Placental pericyte (primary cell): ENCODE measurements around the gene ZNF764. TPM values are rescaled to one million over a fixed set of nuclear protein-coding genes. Genes with fewer than 3 reads are reported as not detected.

Experiments
- small RNA-seq: library from RNA; depleted of rRNA; stranded (forward); fragments of <200 nt; gene quantifications from one replicate; pipeline ENCODE3, GENCODE V24; 2012; ENCODE audit warnings: low replicate concordance
- total RNA-seq: library from RNA; depleted of rRNA; stranded (reverse); fragments of >200 nt; gene quantifications from 2 replicates; pipeline ENCODE4 v1.2.3, GENCODE V29; 2012

The ZNF764 gene
- total RNA-seq = 7.3 and 7.4 TPM in 2 replicates

DNA sequence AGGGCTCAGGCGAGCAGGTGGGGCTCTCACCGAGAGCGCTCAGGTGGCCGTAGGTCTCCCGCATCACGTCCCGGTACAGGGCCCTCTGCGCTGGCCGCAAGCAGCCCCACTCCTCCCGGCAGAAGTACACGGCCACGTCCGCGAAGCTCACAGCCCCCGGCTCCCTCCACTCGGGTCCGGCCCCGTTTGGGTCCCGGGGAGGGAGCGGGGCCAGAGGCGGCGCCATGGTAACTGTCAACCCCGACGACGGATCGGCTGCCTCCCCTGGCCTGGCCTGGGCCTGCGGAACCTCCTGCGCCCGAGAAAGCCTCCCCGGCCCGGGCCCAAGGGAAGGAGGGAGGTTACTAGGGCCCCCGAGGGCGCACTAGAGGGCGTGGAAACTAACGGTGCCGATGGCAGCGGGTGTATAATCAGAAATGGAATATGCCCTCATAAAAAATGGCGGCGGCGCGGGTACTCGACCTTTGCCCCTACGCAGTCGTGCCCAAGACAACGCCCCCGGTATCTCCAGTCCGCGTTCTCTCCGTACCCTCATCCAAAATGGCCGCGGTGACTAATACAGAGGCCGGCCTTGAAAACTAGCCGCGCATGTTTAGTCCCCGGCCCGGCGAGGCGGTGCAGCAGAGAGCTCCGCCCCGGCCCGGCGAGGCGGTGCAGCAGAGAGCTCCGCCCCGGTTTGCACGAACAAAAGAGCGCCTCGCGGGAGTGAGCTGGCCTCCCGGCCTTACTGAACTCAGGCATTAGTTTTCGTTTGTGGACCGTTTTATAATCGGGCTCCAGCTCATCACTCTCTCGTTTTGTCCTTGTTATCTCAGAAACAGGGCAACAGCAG lies at the start of gene ZNF764:
TSS of gene ZNF764 (minus strand) at position 418 of the 832 bp plus-strand sequence. CDS start at position 226, 192 bp downstream.

DNA sequence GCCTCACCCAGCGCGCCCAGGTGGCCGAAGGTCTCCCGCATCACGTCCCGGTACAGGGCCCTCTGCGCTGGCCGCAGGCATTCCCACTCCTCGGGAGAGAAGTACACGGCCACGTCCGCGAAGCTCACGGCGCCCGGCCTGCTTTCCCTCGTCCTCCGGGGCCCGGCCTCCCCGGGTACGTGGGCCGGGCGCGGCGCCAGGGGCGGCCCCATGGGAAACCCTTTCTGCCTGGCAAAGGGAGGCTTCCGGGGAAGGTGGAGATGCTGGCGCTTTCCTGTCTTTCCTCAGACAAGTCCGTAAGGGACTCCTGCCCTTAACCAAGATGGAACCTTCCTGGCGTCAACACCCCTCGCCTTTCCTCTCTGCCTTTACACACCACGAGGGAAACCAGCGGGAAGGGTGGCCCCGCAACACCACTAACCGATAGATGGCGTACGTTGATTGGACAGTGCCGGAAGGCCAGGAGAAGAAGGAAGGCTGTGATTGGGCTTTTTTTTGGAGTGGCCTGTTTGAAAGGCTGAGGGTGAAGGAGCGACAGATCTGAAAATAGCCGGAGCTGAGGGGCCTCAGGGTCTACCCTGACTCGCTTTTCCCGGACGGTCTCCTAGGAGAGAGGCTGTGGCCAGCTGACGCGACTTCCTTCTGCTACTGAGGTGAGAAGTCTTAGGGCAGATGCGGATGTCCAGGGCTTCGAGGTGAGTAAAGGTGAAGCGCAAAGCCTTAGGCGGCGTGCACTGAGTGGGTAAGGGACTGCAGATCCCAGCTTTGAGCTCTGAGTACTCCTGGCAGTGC lies 27.4 kb upstream of the ZNF764 start, which contains the start of gene ZNF785:
TSS of gene ZNF785 (minus strand) at position 298 of the 792 bp plus-strand sequence. CDS start at position 212, 86 bp downstream.

DNA sequence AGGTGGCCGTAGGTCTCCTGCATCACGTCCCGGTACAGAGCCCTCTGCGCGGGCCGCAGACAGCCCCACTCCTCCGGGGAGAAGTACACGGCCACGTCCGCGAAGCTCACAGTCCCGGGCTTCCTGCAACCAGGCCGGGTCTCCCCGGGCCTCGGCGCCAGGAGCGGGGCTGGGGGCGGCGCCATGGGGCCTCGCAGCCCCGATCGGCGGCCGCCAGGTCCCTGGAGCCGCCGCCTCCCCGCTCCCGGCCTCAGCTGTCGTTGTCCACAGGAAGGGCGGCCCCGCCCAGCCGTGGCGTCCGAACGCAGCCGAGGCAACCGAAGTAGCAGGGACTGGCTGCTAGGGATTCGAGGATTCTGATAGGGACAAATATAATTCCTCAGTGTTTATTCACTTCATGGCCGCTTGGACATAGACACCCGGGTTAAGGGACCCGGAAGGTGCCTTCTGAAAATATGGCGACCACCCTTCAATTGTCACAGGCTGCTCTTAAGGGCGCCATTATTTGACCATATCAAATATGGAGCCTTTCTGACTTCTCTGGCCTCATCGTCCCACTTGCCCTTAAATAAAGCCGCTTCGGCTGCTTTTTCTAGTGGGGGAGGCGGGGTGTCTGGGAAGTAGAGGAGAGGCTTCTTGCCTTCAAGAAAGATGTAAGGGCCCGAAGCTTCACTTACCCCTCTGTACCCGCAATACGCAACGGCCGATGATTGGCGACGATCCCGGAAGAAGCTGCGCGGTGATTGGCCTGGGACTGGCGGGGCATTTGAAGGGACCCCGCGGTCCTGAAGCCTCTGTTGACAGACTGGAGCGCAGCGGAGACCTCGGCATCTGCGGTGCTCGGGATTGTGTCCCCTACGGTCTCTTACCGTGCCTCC lies 13.5 kb upstream of the ZNF764 start, which contains the start of gene ZNF688:
TSS of gene ZNF688 (minus strand) at position 270 of the 878 bp plus-strand sequence. CDS start at position 185, 85 bp downstream.

GRCh38 chr16:30534368-30535105 lies 23.6 kb downstream of the ZNF764 start, which contains the start of gene ZNF747:
Gene ZNF747, minus strand, starts transcription at chr16:30534858. Its CDS starts 179 bp downstream, at chr16:30534679.

DNA sequence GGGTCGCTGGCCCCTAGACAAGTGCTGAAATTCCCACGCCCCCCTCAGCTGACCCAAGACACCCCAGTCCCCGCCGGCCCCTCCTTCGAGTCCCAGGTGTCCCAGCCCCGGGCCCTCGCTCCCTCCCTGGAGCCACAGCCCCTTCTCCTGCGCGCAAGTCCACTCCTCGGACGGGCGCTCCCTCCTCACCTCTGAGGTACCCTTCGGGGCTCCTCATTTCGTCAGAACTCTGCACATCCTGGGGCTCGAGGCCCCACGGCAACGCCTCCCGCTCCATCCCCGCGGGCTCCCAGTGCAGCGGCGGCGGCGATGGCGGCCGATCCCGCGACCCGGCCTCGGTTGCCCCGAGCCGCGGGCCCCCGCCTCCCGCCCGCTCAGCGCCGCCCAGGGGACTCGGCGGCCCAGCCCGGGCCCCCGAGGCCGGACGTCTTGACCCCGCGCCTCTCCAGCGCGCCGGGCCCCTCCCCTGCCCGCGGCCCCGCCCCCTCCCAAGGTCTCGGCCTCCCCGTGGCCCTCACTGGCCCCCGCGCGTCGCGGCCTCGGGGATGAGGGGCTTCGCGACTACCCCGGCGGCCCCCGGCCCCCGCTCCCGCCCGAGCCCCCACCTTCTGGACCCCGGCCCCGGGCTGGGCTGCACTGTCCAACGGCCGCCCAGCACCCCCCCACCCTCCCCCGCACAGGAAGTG lies 31.9 kb downstream of the ZNF764 start, which contains the start of gene ZNF768:
TSS of gene ZNF768 (minus strand) at position 430 of the 686 bp plus-strand sequence. CDS start at position 277, 153 bp downstream.

Small RNA genes within 50 kb of the gene (small RNA-seq; reads per million reads assigned to genes)
- not detected for gene AC093249.4
- not detected for gene MIR4518

Other genes with a start within 250 kb of the ZNF764 start
- 38.3 and 39.5 TPM in 2 replicates for gene CD2BP2, start 203.1 kb downstream of the ZNF764 start, total RNA-seq
- gene TBC1D10B, start 187.9 kb downstream of the ZNF764 start, total RNA-seq = 43.1 and 57.8 TPM in 2 replicates
- gene MYL11, start 183.6 kb downstream of the ZNF764 start, total RNA-seq = not detected in 2 replicates
- gene SEPTIN1, start 175.8 kb downstream of the ZNF764 start, total RNA-seq = not detected in 2 replicates
- 7.7 and 14.7 TPM in 2 replicates for gene ZNF48, start 163.0 kb downstream of the ZNF764 start, total RNA-seq
- gene ZNF771, start 150.8 kb downstream of the ZNF764 start, total RNA-seq = 7.9 and 10.2 TPM in 2 replicates
- 6.8 and 19.8 TPM in 2 replicates for gene DCTPP1, start 128.3 kb downstream of the ZNF764 start, total RNA-seq
- 11.3 and 24.5 TPM in 2 replicates for gene SEPHS2, start 112.5 kb downstream of the ZNF764 start, total RNA-seq
- gene ITGAL, start 85.6 kb downstream of the ZNF764 start, total RNA-seq = not detected in 2 replicates
- gene ZNF768, start 31.8 kb downstream of the ZNF764 start, total RNA-seq = 17.3 and 25.8 TPM in 2 replicates
- 10.1 and 14.5 TPM in 2 replicates for gene ZNF747, start 23.5 kb downstream of the ZNF764 start, total RNA-seq
- gene ZNF688, start 13.3 kb upstream of the ZNF764 start, total RNA-seq = 10.2 and 11.8 TPM in 2 replicates
- gene ZNF785, start 27.3 kb upstream of the ZNF764 start, total RNA-seq = 10.0 and 14.7 TPM in 2 replicates
- 8.5 and 9.7 TPM in 2 replicates for gene ZNF689, start 52.0 kb upstream of the ZNF764 start, total RNA-seq
- gene PRR14, start 92.6 kb upstream of the ZNF764 start, total RNA-seq = 7.2 and 18.9 TPM in 2 replicates
- 25.8 and 34.4 TPM in 2 replicates for gene FBRS, start 100.1 kb upstream of the ZNF764 start, total RNA-seq
- 16.2 and 30.4 TPM in 2 replicates for gene SRCAP, start 140.8 kb upstream of the ZNF764 start, total RNA-seq
- 29.1 and 30.1 TPM in 2 replicates for gene PHKG2, start 190.1 kb upstream of the ZNF764 start, total RNA-seq
- gene CFAP119, start 203.7 kb upstream of the ZNF764 start, total RNA-seq = 2.2 and 4.9 TPM in 2 replicates
- 76.2 and 111 TPM in 2 replicates for gene RNF40, start 203.9 kb upstream of the ZNF764 start, total RNA-seq
- 16.4 and 18.6 TPM in 2 replicates for gene ZNF629, start 228.8 kb upstream of the ZNF764 start, total RNA-seq